ENCODE data around the gene CCDC136.

Gene CCDC136

DNA sequence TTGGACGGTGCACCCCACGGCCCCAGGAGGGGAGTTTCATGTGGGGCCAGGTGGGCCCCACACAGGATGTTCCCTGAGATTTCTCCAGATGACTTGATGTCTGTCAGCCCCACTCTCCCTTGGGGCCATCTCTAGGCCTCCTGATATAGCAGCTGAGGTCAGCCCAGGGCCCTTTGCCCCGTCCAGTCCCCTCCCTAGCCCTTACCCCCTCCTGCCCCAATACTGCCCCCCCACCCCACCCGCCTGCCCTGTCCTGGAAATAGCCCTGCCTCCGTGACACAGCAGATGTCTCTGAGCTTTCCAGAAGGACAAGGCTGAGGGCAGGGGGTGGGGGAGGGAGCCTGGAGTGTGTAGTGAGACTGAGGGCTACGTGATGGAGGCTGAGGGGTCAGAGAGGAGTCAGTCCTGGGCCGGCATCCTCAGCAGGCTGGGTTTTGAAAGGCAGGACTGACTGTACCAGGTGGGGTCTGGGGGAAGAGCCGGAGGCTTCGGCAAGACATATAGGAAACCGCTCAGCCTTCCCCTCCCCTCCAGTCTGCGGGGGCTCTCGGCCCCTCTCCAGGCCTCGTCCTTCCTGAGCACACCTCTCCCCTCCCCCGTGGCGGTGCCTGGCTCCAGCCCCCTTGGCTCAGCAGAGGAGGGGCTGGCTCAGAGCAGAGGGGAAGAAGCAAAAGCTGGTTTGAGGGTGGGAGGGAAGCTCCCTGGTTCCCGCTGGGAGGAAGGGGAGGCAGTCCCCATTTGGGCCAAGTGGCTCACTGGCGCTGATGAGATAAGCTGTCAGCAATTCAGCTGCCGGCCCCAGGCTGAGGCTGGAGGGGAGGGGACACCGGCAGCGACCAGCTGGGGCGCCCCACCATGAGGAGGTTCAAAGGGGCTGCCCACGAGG lies 40.5 kb downstream of the CCDC136 start:
- no peak for DNase-seq (ENCODE audit: low read depth in 2 of 2)

- no peak for DNase-seq (ENCODE audit: low read depth in 2 of 2)
Measured at GRCh38 chr7:128832880-128833147, 41.0 kb downstream of the CCDC136 start.

GRCh38 chr7:128833148-128833945 lies 41.6 kb downstream of the CCDC136 start:
- DNase-seq (ENCODE audit: low read depth in 2 of 2) = no peak

DNA sequence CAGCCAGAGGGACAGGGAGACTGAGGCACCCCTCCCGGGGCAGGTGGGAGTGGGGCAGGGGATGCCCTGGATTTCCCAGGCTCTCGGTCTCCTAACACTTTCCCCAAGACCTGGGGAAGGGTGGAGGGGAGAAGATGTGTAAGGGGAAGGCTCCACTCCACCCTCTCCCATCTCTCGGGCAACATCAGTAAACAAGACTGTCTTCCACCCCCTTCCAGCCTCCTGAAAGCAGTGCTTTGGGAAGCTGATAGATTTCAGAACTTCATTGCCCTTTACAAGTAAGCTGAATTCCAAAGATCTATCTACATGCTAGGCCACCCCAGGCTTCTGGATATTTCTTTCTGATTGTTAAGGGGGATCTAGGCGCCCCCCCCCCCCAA lies 42.2 kb downstream of the CCDC136 start:
- no peak for DNase-seq (ENCODE audit: low read depth in 2 of 2)

DNA sequence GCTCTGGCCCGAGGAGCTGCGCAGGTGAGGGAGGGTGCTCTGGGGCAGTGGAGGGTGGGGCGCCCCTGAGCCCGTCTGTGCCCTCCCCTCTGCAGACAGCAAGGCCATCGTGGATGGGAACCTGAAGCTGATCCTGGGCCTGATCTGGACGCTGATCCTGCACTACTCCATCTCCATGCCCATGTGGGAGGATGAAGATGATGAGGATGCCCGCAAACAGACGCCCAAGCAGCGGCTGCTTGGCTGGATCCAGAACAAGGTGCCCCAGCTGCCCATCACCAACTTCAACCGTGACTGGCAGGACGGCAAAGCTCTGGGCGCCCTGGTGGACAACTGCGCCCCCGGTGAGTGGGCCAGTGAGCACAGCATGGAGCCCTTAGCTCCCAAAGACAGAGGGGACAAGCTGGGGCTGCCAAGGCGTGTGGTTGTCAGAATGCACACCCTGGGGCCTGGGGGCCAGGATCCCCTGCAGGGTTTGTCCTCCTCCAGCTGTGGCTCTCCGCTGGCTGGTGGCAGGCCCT lies 43.5 kb downstream of the CCDC136 start:
- DNase-seq (ENCODE audit: low read depth in 2 of 2) = no peak

DNA sequence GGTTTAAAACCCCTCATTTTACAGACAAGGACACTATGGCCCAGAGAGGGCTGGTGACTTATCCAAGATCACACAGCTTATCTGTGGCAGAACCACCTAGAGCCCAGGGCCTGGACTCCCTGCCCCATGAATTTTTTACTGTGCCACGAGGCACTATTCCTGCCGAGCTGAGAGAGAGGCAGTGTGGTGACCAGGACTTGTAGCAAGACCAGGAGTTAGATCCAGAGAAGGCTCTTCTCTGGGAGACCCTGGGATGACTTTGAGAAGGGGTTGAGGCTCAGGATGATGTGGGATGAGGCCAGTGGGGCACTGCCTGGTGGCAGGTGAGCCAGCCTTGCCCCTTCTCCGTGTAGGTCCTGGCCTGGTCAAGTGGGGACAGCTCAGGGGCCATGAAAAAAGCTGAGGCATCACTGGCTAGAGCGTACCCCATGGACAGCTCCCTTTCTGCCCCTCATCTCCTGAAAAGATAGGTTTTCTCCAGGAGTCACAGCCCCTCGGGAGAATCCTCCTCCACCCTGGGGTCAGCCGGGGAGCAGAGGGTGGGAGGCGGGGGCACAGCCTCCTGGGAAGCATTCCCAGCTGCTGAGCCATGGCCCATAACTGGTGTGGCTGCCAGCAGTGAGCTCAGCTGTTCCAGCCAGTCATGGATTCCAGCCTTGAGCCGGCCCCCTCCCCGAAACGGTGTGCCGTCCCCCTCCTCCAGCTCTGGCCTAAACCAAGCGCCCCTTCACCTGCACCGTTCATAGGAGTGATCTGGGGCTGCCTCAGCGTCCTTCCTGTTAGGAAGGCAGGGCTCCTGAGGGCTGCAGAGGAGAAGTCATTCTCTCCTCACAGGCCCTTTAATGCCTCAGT lies 44.2 kb downstream of the CCDC136 start:
- no peak for DNase-seq (ENCODE audit: low read depth in 2 of 2)

GRCh38 chr7:128836729-128837348 lies 45.1 kb downstream of the CCDC136 start:
- DNase-seq (ENCODE audit: low read depth in 2 of 2) = no peak

GRCh38 chr7:128837521-128837921 lies 45.8 kb downstream of the CCDC136 start:
- DNase-seq (ENCODE audit: low read depth in 2 of 2) = no peak

DNA sequence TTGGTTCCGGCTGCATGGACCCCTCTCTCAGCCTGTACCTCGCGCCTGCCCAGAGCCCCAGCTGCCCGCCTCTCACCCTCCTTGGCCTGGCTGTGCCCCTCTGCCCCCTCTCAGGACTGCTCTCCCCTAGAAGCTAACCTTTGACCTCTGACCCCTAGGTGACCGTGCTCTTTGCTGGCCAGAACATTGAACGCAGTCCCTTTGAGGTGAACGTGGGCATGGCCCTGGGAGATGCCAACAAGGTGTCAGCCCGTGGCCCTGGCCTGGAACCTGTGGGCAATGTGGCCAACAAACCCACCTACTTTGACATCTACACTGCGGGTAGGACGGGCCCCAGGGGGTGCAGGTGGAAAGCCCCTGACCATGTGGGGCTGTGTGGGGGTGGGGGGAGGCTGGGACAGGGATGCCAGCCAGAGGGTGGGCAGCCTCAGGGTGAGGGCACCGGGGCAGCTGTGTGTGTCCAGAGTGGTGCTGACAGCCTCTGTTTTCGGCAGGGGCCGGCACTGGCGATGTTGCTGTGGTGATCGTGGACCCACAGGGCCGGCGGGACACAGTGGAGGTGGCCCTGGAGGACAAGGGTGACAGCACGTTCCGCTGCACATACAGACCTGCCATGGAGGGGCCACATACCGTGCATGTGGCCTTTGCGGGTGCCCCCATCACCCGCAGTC lies 46.5 kb downstream of the CCDC136 start:
- no peak for DNase-seq (ENCODE audit: low read depth in 2 of 2)

- no peak for DNase-seq (ENCODE audit: low read depth in 2 of 2)
Measured at GRCh38 chr7:128838981-128839731, 47.4 kb downstream of the CCDC136 start.

- DNase-seq (ENCODE audit: low read depth in 2 of 2) = no peak
Measured at GRCh38 chr7:128839751-128840177, 48.0 kb downstream of the CCDC136 start.

DNA sequence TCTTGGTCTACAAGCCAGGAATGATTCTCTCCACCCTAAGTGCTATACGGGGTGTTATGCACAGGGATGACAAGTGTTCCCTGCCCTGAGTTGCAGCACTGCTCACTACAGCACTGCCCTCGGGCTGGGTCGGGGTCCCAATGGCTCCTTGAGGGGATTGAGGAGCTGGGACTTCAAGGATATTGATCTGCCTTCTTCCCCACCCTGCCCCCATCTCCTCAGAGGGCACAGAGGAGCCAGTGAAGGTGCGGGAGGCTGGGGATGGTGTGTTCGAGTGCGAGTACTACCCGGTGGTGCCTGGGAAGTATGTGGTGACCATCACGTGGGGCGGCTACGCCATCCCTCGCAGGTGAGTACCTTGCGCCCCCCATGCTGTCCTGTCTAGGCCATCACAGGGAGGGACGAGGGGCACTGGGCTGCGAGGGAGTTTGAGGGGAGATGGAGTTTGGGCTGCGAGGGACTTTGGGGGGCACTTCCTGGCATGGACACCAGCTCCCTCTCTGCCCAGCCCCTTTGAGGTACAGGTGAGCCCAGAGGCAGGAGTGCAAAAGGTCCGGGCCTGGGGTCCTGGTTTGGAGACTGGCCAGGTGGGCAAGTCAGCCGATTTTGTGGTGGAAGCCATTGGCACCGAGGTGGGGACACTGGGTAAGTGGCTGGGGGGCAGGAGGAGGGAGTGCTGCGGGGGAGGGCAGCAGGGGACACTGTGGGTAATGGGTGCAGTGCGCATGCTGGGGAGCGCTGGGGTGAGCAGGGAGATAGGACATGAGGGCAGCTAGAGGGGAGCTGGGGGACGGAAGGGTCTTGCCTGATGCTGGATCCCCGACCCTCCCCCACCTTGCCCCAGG lies 48.8 kb downstream of the CCDC136 start:
- DNase-seq (ENCODE audit: low read depth in 2 of 2) = no peak

DNA sequence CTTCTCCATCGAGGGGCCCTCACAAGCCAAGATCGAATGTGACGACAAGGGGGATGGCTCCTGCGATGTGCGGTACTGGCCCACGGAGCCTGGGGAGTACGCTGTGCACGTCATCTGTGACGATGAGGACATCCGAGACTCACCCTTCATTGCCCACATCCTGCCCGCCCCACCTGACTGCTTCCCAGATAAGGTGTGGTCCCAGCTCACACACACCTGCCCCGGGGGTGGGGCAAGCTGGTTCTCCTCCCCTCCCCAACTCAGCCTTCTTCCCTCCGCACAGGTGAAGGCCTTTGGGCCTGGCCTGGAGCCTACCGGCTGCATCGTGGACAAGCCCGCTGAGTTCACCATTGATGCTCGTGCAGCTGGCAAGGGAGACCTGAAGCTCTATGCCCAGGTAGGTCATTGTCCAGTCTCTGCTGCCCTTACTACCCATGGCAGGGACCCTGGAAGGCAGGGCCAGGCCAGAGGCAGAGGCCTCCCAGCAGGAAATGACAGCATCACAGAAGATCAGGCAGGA lies 49.5 kb downstream of the CCDC136 start:
- no peak for DNase-seq (ENCODE audit: low read depth in 2 of 2)

DNA sequence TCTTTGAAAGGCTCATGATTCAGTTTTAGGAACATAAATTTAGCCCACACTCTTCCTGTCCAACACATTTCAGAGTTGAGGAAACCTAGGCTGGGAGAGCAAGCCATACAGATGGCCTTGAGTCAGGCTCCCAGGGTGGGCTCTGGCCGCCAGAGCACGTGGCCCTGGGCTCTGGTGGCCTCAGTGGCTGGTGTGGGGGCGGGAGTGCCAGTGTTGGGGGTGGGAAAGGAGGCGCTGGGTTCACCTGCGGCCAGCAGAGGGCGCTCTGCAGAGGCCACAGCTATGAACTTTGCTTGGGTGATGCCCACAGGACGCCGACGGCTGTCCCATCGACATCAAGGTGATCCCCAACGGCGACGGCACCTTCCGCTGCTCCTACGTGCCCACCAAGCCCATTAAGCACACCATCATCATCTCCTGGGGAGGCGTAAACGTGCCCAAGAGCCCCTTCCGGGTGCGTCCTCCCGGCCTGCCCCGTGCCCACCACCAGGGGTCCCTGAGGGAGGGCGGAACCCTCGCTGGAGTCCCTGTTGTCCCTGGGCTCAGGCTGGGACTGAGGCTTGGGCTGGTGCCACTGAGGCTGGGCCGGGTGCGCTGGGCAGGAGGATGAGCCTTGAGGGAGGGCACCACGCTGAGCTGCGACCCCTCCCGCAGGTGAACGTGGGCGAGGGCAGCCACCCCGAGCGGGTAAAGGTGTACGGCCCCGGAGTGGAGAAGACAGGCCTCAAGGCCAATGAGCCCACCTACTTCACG lies 50.3 kb downstream of the CCDC136 start:
- DNase-seq (ENCODE audit: low read depth in 2 of 2) = peak; percentile 34 to 50

DNA sequence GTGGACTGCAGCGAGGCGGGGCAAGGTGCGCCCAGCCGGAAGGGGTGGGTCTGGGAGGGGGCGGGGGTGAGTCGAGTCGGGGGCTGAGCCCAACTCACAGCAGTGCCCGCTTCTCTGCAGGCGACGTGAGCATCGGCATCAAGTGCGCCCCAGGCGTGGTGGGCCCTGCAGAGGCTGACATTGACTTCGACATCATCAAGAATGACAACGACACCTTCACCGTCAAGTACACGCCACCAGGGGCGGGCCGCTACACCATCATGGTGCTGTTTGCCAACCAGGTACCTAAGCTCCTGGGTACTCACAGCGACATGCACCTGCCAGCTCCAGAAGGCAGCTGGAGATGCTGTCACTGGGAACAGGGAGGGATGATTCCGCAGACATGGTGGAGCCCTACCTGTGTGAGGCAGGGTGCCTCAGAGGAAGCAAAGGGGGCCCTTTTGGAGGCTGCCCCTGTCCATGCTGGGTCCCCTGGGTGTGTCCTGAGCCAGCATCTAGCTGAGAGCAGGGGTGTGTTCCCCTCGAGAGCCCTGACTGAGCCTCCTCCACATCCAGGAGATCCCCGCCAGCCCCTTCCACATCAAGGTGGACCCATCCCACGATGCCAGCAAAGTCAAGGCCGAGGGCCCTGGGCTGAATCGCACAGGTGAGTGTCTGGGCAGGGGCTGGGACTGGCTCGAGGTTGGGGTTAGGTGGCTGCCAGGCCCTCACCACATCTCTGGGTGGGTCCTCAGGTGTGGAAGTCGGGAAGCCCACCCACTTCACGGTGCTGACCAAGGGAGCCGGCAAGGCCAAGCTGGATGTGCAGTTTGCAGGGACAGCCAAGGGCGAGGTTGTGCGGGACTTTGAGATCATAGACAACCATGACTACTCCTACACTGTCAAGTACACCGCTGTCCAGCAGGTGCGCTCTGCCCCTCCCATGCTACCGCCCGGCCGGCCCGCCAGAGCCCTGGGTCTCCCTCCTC lies 51.2 kb downstream of the CCDC136 start:
- DNase-seq (ENCODE audit: low read depth in 2 of 2) = no peak

DNA sequence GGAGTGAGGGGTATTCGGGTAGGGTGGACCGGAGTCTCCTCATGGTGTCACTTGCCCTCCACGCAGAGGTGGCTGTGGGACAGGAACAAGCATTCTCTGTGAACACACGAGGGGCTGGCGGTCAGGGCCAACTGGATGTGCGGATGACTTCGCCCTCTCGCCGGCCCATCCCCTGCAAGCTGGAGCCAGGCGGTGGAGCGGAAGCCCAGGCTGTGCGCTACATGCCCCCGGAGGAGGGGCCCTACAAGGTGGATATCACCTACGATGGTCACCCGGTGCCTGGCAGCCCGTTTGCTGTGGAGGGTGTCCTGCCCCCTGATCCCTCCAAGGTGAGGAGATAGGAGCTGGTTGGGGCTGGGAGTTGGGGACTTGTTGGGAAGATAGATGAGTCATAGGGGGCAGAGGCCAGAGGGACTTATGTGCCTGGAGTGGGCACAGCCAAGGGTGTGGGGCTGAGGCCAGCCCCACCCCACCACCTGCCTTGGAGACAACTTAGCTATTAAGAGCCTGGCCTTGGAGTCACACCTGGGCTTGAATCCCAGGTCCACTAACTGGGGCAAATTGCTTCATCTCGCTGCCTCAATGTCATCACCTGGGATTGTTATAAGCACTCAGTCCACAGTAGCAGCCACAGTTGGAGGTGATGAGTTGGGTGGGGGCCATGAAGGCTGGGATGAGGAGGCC lies 52.3 kb downstream of the CCDC136 start:
- no peak for DNase-seq (ENCODE audit: low read depth in 2 of 2)
